Measurements from ENCODE around the gene CCL27. TPM values are rescaled to one million over a fixed set of nuclear protein-coding genes. Genes with fewer than 3 reads are reported as not detected.

CCL27 gene
- total RNA-seq: 0.78 and 1.1 TPM in 2 replicates
- long read RNA-seq, partial matches to known transcripts: 0 of 1 reads
- long read RNA-seq, other reads (novel, unspliced or antisense): 0 of 1 reads

DNA sequence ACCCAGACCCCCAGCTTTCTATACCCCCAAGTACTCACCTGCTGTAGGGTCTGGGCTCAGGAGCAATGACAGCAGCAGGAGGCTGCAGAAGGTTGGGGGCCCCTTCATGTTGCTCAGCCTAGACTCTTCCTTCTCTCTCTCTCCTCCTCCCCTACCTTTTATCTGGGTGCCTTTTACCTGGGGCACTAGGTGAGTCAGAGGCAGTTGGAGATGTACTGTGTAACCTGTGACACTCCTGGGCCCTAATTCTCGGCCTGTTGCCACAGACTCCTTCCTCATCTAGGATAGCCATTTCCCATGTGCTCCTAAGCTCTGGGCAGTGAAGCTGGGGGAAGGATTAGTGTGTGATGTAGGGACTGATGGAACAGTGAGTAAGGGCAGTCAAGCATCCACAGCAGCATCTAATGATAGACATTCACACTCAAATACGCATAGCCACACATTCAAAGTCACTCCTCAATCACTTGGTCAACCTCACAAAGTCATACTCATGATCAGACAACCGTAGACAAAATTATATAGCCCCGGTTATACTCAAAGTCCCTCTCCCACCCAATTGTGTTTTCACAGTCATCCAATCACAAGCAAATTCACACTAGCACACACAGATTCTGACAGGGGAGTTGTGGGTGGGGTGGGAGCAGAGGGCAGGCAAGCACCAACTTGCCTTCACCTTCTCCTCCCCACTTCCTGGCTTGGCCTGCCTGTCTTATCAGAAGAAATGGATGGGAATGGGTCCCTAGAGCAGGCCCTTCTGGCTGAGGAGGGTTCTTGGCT lies at the start of gene CCL27:
TSS of gene CCL27 (minus strand) at position 132 of the 777 bp plus-strand sequence. CDS start at position 108, 24 bp downstream.
- Mint-ChIP-seq H3K27me3 (ENCODE audit: unreplicated experiment) (no peaks in the 10 kb centered on the region), H3K4me1 (ENCODE audit: unreplicated experiment) (peaks cover 11% of the 10 kb centered on the region), H3K4me3 (ENCODE audit: unreplicated experiment) (no peak within 1 kb of the TSS), H3K36me3 (ENCODE audit: unreplicated experiment) (peaks cover 2% of the 10 kb centered on the region), H3K27ac (ENCODE audit: unreplicated experiment) (no peak within 1 kb of the TSS), H3K9me3 (ENCODE audit: unreplicated experiment) (no peaks in the 10 kb centered on the region)
- no peak for DNase-seq (ENCODE audit: extremely low spot score, unreplicated experiment)
- no peak for TF ChIP-seq CTCF (IDR thresholded peaks at IDR 0.05)

DNA sequence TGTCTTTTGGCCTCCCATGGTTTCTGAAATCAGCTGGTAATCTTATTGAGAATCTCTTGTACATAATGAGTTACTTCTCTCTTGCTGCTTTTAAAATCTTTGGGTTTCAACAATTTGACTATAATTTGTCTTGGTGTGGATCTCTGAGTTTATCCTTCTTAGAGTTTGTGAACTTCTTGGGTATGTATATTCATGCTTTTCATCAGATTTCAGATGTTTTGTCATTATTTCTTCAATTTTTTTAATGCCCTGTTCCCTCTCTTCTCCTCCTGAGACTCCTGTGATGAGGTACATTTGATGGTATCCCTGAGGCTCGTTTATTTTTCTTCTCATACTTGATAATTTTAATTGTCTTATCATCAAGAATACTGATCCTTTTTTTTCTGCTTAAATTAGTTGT lies 49.7 kb upstream of the CCL27 start:
- H3K36me3 Mint-ChIP-seq (ENCODE audit: unreplicated experiment): no peaks in the 10 kb centered on the region
- no peak for TF ChIP-seq CTCF (IDR thresholded peaks at IDR 0.05)
- H3K4me1 Mint-ChIP-seq (ENCODE audit: unreplicated experiment): no peaks in the 10 kb centered on the region
- H3K4me3 Mint-ChIP-seq (ENCODE audit: unreplicated experiment): no peak overlapping the region
- no peak for DNase-seq (ENCODE audit: extremely low spot score, unreplicated experiment)
- no peak overlapping the region for H3K27ac Mint-ChIP-seq (ENCODE audit: unreplicated experiment)
- H3K27me3 Mint-ChIP-seq (ENCODE audit: unreplicated experiment): peaks cover 44% of the 10 kb centered on the region
- peaks cover 8% of the 10 kb centered on the region for H3K9me3 Mint-ChIP-seq (ENCODE audit: unreplicated experiment)

DNA sequence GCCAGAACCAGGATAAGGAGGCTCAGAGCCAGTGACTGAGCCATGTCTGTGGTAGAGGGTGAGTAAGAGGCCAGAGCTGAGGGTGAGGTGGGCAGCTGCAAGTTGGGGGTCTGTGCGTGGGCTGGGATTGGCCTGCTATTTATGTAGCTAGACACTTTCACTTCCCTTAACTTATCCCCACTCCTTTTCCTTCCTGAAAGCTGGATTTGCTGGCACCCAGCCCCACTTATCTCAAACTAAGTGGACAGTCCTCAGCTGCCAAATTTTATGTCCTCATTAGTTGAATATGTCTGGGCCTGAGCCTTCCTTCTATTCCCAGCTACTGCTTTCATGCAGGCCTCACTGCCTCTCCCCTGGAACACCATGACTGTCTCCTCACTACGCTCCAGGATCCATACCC lies 47.6 kb upstream of the CCL27 start, which contains the start of gene CCL21:
TSS of gene CCL21 (minus strand) at position 114 of the 400 bp plus-strand sequence. CDS start at position 44, 70 bp downstream.
- H3K27ac Mint-ChIP-seq (ENCODE audit: unreplicated experiment): no peak within 1 kb of the TSS
- no peak for TF ChIP-seq CTCF (IDR thresholded peaks at IDR 0.05)
- H3K36me3 Mint-ChIP-seq (ENCODE audit: unreplicated experiment): no peaks in the 10 kb centered on the region
- DNase-seq (ENCODE audit: extremely low spot score, unreplicated experiment): no peak
- no peak within 1 kb of the TSS for H3K4me3 Mint-ChIP-seq (ENCODE audit: unreplicated experiment)
- no peaks in the 10 kb centered on the region for H3K4me1 Mint-ChIP-seq (ENCODE audit: unreplicated experiment)
- peaks cover 8% of the 10 kb centered on the region for H3K9me3 Mint-ChIP-seq (ENCODE audit: unreplicated experiment)
- H3K27me3 Mint-ChIP-seq (ENCODE audit: unreplicated experiment): peaks cover 49% of the 10 kb centered on the region

DNA sequence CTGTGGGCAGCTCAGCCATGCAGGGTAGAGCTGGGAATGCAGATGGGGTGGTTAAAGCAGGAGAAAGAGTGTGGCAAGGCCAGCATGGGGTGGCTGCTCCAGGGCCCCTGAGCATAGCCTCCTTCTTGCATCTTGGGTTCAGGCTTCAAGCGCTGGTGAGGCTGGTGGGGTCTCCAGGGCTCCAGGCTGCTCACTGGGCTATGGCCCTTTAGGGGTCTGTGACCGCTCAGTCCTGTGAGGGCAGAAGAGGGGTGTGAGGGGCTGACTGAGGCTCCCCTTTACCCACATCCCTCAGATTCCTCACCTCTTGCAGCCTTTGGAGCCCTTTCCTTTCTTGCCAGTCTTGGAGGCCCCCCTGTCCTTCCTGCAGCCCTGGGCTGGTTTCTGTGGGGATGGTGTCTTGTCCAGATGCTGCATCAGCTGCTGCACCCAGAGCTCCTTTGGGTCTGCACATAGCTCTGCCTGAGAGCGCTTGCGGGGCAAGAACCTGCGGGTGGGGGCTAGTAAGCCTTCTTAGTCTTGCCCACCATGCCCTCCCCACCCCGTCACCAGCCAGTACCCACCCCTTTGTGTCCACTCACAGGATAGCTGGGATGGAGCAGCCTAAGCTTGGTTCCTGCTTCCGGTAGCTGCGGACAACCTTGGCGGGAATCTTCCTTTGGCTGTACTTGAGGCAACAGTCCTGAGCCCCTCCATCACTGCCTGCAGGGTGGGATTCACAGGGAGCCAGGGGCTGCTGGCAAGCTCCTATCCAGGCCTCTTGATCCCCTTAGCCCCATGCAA lies 46.9 kb upstream of the CCL27 start:
- Mint-ChIP-seq H3K4me3 (ENCODE audit: unreplicated experiment) (no peak overlapping the region), H3K27ac (ENCODE audit: unreplicated experiment) (no peak overlapping the region), H3K36me3 (ENCODE audit: unreplicated experiment) (no peaks in the 10 kb centered on the region), H3K27me3 (ENCODE audit: unreplicated experiment) (peaks cover 43% of the 10 kb centered on the region), H3K4me1 (ENCODE audit: unreplicated experiment) (no peaks in the 10 kb centered on the region), H3K9me3 (ENCODE audit: unreplicated experiment) (peaks cover 8% of the 10 kb centered on the region)
- TF ChIP-seq CTCF (IDR thresholded peaks at IDR 0.05): no peak
- no peak for DNase-seq (ENCODE audit: extremely low spot score, unreplicated experiment)

GRCh38 chr9:34707130-34707529 lies 44.7 kb upstream of the CCL27 start:
- no peak overlapping the region for H3K27ac Mint-ChIP-seq (ENCODE audit: unreplicated experiment)
- no peak for TF ChIP-seq CTCF (IDR thresholded peaks at IDR 0.05)
- H3K36me3 Mint-ChIP-seq (ENCODE audit: unreplicated experiment): no peaks in the 10 kb centered on the region
- H3K4me1 Mint-ChIP-seq (ENCODE audit: unreplicated experiment): peaks cover under 1% of the 10 kb centered on the region
- H3K9me3 Mint-ChIP-seq (ENCODE audit: unreplicated experiment): peaks cover under 1% of the 10 kb centered on the region
- peaks cover 25% of the 10 kb centered on the region for H3K27me3 Mint-ChIP-seq (ENCODE audit: unreplicated experiment)
- DNase-seq (ENCODE audit: extremely low spot score, unreplicated experiment): no peak
- H3K4me3 Mint-ChIP-seq (ENCODE audit: unreplicated experiment): no peak overlapping the region

Data from osteocyte (in vitro differentiated cells).